Activated CD4-positive, alpha-beta T cell treated with anti-CD3 and anti-CD28 coated beads, Interleukin-2, amount 50 U/mL, for 4 hours (primary cell): ENCODE measurements around the gene ABI2.
A peak's percentile ranks its signal among the peaks of the same experiment; 100 is the strongest.

ENCODE experiments used
- DNase-seq, 2 experiments: peaks; one replicate each; pipeline ENCODE4 v3.0.0-alpha.2; 2020

ABI2 gene

GRCh38 chr2:203484266-203485112 lies 156.3 kb downstream of the ABI2 start:
- peak; percentile 34 to 36 for DNase-seq

DNA sequence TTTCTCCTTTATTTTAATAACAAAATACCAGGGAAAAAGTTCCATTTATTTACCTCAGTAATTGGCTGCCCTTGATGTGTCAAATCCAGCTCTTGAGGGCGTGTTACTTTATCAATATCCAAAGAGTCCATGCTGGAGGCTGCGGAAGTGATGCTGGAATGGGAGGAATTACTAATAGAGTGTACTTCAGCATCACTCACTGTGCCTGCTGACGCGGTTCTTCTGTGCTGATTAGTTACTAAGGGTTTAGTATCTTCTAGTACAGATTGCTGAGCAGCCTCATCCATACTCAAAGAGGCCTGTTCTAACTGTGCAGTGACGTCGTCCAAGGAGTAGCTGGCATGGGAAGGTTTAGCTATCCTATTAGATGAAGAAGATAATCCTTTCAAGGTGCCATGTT lies 161.3 kb downstream of the ABI2 start:
- DNase-seq, result no peak

GRCh38 chr2:203490391-203490790 lies 162.2 kb downstream of the ABI2 start:
- DNase-seq, result no peak

DNA sequence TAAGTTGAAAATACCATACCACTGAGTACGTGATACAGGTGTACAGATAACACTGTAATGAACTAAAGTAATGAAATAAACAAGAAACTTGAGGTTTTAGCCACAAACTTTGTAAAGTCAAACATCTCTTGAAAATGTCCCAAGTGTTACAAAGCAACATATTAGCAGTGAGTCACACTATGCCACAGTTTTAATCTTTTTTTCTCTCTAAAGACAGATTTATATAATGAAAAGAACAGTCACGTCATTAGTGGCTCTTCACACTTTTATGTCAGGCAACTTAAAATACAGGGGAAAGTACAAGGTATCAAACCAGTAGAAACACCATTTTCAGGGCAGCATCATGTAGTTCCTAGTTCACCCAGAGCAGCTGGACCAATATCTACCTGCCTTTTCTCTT lies 164.8 kb downstream of the ABI2 start:
- no peak for DNase-seq
